Posterior cingulate gyrus (tissue), 11 donors: ENCODE results near the gene TRIOBP.

Experiments
- DNase-seq, 10 donors: peaks; one replicate each; pipeline versions ENCODE4 v3.0.0 to v3.0.0-alpha.2; 2020 to 2021; ENCODE audit warnings: mixed read lengths in 3 of 10
- intact Hi-C: fragments of 100-400 bp; cut with DNase I; formaldehyde crosslinking; loops from one replicate; pipeline ENCODE4 v1.15.1; 2023

TRIOBP gene

DNA sequence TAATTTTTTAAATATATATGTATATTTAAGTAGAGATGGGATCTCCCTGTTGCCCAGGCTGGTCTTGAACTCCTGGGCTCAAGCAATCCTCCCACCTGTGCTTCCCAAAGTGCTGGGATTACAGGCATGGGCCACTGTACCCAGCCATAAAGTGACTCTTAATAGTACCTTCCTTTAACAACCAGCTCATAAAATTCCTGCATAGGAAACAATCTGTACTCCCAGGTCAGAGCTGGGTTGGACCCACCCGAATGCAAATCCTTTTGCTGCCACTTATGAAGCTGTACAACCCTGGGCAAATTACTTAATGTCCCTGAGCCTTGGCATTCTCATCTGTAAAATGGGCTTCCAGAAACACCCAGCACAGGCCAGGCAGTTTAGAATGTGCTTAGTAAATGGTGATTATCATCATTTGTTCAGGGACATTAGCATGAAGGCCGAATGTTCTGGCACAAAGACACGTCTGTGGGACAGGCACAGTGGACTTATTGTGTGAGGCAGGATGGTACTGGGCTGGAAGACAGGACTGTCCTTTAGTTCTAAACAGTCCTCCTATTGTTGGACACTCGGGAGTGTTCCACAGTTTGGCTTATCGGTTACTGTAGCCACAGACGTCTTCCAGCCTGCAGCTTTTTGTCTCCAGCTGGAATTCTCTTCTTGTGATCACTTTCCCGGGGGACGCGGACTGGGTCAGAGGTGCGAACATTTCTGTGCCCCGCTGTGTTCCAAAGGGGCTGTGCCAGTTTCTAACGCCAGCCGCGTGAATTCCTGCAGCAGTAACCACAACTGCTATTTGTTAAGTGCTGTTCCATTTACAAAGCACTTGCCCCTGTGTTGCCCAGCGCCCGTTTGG, 32.4 kb upstream of the TRIOBP start:
- DNase-seq = peak in 7 of 10 donors; percentile 60 to 93 (median 76)
- intact Hi-C loops = loop anchor here (10.0 kb wide), 1 partner anchor 130 kb away; no protein-coding TSS in a partner anchor

DNA sequence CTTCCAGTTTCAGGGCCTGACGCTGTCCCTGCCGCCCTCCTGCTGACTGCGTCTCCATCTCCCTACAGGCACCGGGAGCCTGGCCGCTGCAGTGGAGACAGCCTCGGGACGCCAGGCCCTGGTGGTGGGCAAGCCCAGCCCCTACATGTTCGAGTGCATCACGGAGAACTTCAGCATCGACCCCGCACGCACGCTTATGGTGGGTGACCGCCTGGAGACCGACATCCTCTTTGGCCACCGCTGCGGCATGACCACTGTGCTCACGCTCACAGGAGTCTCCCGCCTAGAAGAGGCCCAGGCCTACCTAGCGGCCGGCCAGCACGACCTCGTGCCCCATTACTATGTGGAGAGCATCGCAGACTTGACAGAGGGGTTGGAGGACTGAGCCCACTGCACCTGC, 31.4 kb upstream of the TRIOBP start:
- intact Hi-C loops = loop anchor here (10.0 kb wide), 1 partner anchor 129 kb away; no protein-coding TSS in a partner anchor
- DNase-seq = no peak

DNA sequence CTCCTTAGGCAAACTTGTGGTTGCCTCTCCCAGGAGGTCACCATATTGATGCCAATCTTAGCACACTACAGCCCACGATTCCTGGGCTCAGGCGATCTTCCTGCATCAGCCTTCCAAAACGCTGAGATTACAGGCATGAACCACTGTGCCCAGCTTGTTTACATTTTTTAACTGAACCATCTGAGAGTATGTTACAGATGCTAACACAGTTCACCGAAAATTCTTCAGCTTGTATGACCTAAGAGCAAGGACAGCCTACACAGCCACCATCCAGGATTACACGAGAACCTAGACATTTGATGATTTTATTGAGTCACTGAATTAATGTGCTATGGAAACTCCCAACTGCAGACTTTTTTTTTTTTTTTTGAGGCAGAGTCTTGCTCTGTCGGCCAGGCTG, 27.3 kb upstream of the TRIOBP start:
- intact Hi-C loops = loop anchor here (10.0 kb wide), 1 partner anchor 125 kb away; no protein-coding TSS in a partner anchor
- DNase-seq = no peak

GRCh38 chr22:37672206-37672919, 24.5 kb upstream of the TRIOBP start:
- DNase-seq = no peak
- intact Hi-C loops = no loop called here

DNA sequence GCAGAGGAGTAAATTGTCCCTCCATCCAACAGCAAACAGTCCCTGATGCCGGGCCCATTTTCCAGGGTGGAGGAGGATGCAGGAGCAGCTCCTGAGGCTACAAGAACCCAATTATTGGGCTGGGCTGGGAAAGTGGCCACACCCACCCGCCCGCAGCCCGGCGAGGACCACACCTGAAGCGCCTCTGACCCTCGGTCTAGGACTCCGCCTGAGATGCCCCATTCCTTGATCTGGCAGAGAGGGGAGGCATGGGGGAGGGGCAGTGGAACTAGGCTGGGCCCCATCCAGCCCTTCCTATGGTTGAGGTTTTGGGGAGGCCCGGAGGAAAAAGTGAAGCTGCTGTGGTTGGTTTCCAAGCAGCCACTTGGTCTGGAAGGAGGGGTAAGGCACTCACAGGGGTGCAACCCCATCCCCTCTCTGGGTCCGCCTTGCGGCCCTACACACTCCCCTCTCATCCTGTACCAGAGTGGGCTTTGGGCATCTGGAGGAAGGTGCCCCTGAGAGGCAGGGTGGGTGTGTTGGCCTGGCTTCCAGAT, 23.9 kb upstream of the TRIOBP start:
- intact Hi-C loops = no loop called here
- DNase-seq = no peak

DNA sequence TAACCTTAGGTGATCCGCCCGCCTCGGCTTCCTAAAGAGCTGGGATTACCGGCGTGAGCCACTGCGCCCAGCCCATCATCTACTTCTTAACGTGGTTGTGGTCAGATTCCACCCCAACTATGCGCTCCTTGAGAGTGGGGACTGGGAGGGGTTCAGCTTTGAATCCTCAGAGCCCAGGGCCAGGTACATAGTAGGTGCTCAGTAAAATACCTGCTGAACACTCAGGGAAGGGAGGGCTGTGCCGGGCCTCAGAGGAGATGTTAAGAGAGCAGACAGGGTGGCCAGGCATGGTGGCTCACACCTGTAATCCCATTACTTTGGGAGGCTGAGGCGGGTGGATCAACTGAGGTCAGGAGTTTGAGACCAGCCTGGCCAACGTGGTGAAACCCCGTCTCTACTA, 22.6 kb upstream of the TRIOBP start:
- no peak for DNase-seq
- intact Hi-C loops = no loop called here

DNA sequence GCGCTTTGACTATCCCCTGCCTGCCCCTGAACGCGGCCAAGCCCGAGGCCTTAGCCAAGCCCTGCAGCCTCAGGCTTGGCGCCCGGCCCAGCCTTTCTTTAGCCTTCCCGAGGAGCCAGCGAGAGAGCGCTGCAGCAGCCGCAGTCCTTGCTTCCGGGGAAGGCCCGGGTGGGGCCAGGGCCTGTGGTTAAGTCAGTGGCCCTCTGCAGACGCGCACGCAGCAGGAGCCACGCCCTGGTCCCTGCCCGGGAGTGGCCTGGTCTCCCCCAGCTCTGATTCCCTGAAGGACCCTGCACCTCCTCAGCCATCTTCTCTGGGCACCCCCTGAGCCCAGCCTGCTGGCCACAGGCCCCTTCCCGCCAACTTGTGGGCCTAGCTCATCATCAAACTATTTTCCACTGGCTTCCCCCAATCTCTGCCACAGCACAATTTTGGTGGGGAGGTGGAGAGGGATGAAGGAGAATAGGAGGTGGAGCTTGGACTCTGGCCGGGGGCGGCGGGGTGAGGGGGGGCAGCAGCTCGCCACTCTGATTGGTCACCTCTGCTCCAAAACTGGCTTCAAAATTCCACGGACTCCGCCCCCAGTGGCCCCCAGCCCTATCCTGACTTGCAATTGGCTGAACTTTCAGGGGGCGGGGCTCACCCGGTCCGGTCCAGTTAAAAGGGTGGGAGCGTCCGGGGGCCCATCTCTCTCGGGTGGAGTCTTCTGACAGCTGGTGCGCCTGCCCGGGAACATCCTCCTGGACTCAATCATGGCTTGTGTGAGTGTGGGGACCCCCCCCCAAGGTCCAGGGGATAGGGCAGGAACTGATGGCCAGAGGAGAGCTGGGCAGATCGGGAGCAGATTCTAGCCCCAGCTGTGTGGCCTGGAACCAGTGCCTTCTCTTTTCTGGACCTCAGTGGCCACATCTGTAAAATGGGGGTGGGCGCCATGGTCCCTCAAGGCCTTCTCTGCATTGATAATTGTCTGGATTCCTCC, 21.6 kb upstream of the TRIOBP start, which contains the start of gene LGALS1:
Gene LGALS1 (plus strand): TSS at position 686 of the 979 bp plus-strand sequence. CDS start 67 bp downstream, at position 753.
- DNase-seq = peak; percentile 68 to 98 (median 86)
- intact Hi-C loops = no loop called here

DNA sequence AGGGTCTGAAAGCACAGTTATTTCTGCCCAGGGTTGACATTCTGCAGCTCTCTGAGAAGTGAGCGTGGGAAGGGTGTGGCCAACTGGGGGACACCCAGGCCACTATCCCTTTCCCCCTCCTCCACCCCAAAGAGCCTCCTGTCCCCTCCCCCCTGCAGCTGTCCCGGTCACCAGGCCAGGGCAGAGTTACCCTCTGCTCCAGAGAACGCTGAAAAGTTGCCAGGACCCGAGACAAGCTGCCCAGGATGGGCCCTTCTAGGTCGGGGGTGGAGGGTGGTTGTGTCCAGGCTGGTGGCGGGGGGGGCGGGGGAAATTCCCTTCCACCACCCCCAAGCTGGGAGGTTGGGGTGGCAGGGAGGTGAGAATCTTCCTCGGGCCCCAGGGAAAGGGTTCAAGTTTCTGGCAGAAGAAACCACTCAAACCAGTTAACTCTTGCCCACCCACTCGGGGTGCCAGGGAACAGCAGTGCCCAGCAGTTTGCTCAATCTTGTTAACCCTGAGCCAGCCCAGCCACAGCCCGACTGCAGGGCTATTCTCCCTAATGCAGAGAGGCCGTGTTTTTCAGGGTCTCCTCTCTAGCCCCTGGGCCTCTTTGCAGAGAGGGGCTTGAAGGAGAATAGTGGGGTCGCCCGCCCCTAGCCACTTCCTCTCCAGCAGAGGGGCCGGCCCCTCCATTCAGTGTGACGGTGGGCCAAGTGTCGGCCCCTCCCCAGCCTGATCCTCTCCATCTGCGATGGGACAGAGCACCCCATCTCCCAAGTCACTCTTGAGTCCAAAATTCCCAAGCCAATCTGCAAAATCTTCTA, 20.7 kb upstream of the TRIOBP start:
- no peak for DNase-seq
- intact Hi-C loops = no loop called here

DNA sequence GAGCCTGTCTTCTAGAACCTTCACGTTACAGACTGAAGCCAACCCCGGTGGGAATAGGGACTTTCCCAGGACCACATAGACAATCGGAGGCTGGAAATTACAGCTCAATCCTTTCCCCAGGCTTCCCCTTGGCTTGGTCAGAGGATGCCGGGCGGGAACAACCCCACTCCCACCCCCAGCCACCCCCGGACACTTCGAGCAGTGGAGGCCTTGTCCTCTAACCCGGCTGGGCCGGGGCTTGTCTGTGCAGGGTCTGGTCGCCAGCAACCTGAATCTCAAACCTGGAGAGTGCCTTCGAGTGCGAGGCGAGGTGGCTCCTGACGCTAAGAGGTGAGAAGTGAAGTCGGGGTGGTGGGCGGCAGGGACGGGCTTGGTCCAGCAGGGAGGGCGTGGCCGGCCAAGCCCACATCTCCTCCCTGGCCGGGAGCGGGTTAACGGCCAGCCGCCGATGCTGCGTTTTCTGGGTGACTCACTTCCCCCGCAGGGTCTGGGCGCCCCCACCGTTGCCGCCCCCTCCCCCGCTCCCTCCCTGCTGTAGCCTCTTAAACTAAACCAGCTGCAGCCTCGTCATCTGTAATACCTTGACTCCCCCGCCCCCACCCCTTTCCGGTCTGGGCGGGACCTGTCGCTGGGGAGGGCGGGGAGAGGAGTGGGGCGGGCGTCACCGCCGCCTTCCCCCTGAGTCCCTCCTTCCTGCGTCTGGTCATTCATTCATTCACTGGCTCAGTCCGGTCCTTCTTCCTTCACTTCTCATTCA, 19.9 kb upstream of the TRIOBP start:
- peak in 7 of 10 donors; percentile 38 to 95 (median 66) for DNase-seq

DNA sequence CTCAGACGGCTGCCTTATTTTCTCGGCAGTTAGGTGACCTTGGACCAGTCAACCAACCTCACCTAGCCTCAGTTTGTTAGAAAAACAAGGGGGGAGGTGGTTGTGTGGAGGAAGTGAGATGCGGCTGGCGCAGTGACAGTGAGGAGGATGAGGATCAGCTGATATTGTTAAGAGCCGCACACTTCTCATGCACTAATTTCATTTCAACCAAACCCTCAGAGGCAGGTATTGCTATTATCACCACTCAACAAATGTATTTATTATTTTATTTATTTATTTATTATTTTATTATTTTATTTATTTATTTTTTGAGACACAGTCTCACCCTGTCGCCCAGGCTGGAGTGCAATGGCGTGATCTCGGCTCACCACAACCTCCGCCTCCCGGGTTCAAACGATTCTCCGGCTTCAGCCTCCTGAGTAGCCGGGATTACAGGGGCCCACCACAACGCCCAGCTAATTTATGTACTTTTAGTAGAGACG, 19.3 kb upstream of the TRIOBP start:
- intact Hi-C loops = no loop called here
- DNase-seq = no peak

More for the DNA sequence above, 19.9 kb upstream of the TRIOBP start:
- intact Hi-C loops = no loop called here

GRCh38 chr22:37678372-37678771, 18.5 kb upstream of the TRIOBP start:
- intact Hi-C loops = no loop called here
- no peak for DNase-seq

- DNase-seq = no peak
- intact Hi-C loops = no loop called here
These were observed 17.2 kb upstream of the TRIOBP start for GRCh38 chr22:37679670-37680069.

GRCh38 chr22:37680191-37680851, 16.5 kb upstream of the TRIOBP start:
- intact Hi-C loops = no loop called here
- no peak for DNase-seq

GRCh38 chr22:37681001-37681424, 15.8 kb upstream of the TRIOBP start:
- no peak for DNase-seq
- intact Hi-C loops = no loop called here

DNA sequence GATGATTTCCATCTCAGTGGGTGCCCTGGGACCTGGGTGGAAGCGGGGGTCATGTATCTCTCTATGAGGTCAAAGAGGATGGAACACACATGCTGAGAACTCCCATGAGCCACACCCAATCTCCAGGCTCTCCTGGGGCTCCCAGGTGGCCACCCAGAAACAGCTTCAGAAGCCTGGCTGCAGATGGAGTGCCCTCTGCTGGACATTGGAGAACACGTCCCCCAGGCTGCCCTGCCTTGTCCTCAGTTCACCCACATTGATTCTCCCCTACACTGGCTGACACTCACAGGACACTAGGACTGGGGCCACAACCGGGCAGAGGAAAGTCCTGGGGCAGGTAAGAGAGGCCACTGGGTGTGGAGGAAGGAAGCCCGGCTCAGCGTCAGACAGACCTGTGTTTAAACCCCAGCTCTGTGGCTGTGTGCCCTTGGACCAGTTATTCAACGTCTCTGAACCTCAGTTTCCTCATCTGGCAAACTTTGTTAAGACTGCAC, 15.2 kb upstream of the TRIOBP start:
- DNase-seq = peak; percentile 48 to 94 (median 63)
- intact Hi-C loops = no loop called here

DNA sequence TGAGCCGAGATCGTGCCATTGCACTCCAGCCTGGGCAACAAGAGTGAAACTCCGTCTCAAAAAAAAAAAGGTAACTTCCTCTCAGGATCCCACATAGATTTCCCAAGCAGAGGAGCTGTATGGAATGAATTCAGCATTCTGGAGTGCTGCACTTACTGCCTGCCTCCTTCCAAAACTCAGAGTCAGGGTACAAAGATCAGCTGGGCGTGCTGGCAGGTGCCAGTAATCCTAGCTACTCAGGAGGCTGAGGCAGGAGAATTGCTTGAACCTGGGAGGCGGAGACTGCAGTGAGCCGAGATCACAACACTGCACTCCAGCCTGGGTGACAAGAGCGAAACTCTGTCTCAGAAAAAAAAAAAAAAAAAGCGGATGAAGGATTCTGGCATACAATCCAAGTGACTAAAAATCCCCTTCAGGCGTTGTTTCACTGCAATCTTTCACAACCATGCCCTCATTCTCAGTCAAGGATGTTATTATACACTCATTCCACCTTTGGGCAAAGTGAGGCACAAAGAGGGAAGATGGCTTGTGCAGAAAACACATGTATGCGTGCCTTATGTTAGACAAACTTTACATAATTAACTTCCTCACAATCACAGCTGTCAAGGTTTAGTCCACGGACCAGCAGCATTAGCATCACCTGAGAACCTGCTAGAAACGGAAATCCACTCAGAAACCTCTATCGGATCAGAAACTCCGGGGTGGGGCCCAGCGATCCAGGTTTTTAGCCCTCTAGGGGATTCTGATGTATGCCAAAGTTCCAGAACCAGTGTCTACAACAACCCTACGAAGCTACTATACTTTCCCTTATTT, 11.8 kb upstream of the TRIOBP start:
- no peak for DNase-seq
- intact Hi-C loops = loop anchor here (5.0 kb wide), 1 partner anchor 43 kb away; no protein-coding TSS in a partner anchor
